Mucosa of rectum (tissue), 2 donors: Measurements from ENCODE around the gene GALNT15.

Experiments
- H3K27ac ChIP-seq, 2 donors: one replicate each; pipeline ENCODE4 v1.7.0; 2013; ENCODE audit warnings: inconsistent platforms in 2 of 2, low read depth in 2 of 2, low read length in 2 of 2
- H3K27me3 ChIP-seq, 2 donors: one replicate each; pipeline ENCODE4 v1.7.0; 2013; ENCODE audit warnings: low read length in 2 of 2; ENCODE audit not compliant: control insufficient read depth in 2 of 2, insufficient read depth in 2 of 2
- H3K36me3 ChIP-seq, 2 donors: one replicate each; pipeline ENCODE4 v1.7.0; 2013; ENCODE audit warnings: low read length in 2 of 2; ENCODE audit not compliant: control insufficient read depth in 2 of 2, insufficient read depth in 2 of 2
- H3K4me1 ChIP-seq, 2 donors: one replicate each; pipeline ENCODE4 v1.7.0; 2013; ENCODE audit warnings: low read length in 2 of 2, mild to moderate bottlenecking in 1 of 2; ENCODE audit not compliant: control insufficient read depth in 2 of 2, insufficient read depth in 2 of 2
- H3K4me3 ChIP-seq, 2 donors: one replicate each; pipeline ENCODE4 v1.7.0; 2013; ENCODE audit warnings: low read length in 2 of 2
- H3K9ac ChIP-seq, 2 donors: one replicate each; pipeline ENCODE4 v1.7.0; 2013; ENCODE audit warnings: low read length in 2 of 2, low read depth in 1 of 2, mild to moderate bottlenecking in 1 of 2
- H3K9me3 ChIP-seq, 2 donors: one replicate each; pipeline ENCODE4 v1.7.0; 2013; ENCODE audit warnings: low read length in 2 of 2; ENCODE audit not compliant: control insufficient read depth in 2 of 2
- donor health status: healthy.
- donor health status: Normal muscosa, but diverticular disease.

The GALNT15 gene

GRCh38 chr3:16199769-16200168 lies 25.3 kb downstream of the GALNT15 start:
- Histone ChIP-seq H3K4me1 (no peaks in the 10 kb centered on the region), H3K9ac (no peak overlapping the region), H3K27ac (no peak overlapping the region), H3K4me3 (no peak overlapping the region), H3K27me3 (no peaks in the 10 kb centered on the region), H3K9me3 (no peaks in the 10 kb centered on the region), H3K36me3 (no peaks in the 10 kb centered on the region)

- no peak overlapping the region for H3K4me3 ChIP-seq
- no peaks in the 10 kb centered on the region for H3K4me1 ChIP-seq
- no peak overlapping the region for H3K9ac ChIP-seq
- H3K27me3 ChIP-seq, result no peaks in the 10 kb centered on the region
- H3K9me3 ChIP-seq, result no peaks in the 10 kb centered on the region
- no peaks in the 10 kb centered on the region for H3K36me3 ChIP-seq
- no peak overlapping the region for H3K27ac ChIP-seq
Observed at GRCh38 chr3:16200411-16200810, 25.9 kb downstream of the GALNT15 start.

- H3K9ac ChIP-seq, result no peak overlapping the region
- H3K36me3 ChIP-seq, result no peaks in the 10 kb centered on the region
Observed at GRCh38 chr3:16203031-16203430, 28.6 kb downstream of the GALNT15 start.

GRCh38 chr3:16203671-16204629 lies 29.5 kb downstream of the GALNT15 start:
- Histone ChIP-seq H3K27ac (no peak overlapping the region), H3K4me3 (no peak overlapping the region), H3K27me3 (no peaks in the 10 kb centered on the region), H3K36me3 (no peaks in the 10 kb centered on the region), H3K9me3 (no peaks in the 10 kb centered on the region), H3K9ac (no peak overlapping the region), H3K4me1 (no peaks in the 10 kb centered on the region)

More at GRCh38 chr3:16203031-16203430, 28.6 kb downstream of the GALNT15 start:
- H3K9me3 ChIP-seq, result no peaks in the 10 kb centered on the region
- no peaks in the 10 kb centered on the region for H3K27me3 ChIP-seq
- no peaks in the 10 kb centered on the region for H3K4me1 ChIP-seq
- no peak overlapping the region for H3K4me3 ChIP-seq
- no peak overlapping the region for H3K27ac ChIP-seq

- Histone ChIP-seq H3K36me3 (no peaks in the 10 kb centered on the region), H3K9me3 (no peaks in the 10 kb centered on the region), H3K27ac (no peak overlapping the region), H3K27me3 (no peaks in the 10 kb centered on the region), H3K4me3 (no peak overlapping the region), H3K9ac (no peak overlapping the region), H3K4me1 (no peaks in the 10 kb centered on the region)
Observed at GRCh38 chr3:16204751-16205150, 30.3 kb downstream of the GALNT15 start.

GRCh38 chr3:16205156-16205870 lies 30.8 kb downstream of the GALNT15 start:
- no peaks in the 10 kb centered on the region for H3K36me3 ChIP-seq
- no peaks in the 10 kb centered on the region for H3K4me1 ChIP-seq
- no peaks in the 10 kb centered on the region for H3K27me3 ChIP-seq
- no peak overlapping the region for H3K27ac ChIP-seq
- no peak overlapping the region for H3K9ac ChIP-seq
- H3K9me3 ChIP-seq, result no peaks in the 10 kb centered on the region
- H3K4me3 ChIP-seq, result no peak overlapping the region

- no peak overlapping the region for H3K9ac ChIP-seq
- no peak overlapping the region for H3K27ac ChIP-seq
- no peak overlapping the region for H3K4me3 ChIP-seq
- H3K27me3 ChIP-seq, result no peaks in the 10 kb centered on the region
- no peaks in the 10 kb centered on the region for H3K9me3 ChIP-seq
- H3K4me1 ChIP-seq, result no peaks in the 10 kb centered on the region
- no peaks in the 10 kb centered on the region for H3K36me3 ChIP-seq
Observed at GRCh38 chr3:16207031-16207430, 32.6 kb downstream of the GALNT15 start.

- no peaks in the 10 kb centered on the region for H3K36me3 ChIP-seq
- H3K4me3 ChIP-seq, result no peak overlapping the region
- H3K9me3 ChIP-seq, result no peaks in the 10 kb centered on the region
- no peaks in the 10 kb centered on the region for H3K4me1 ChIP-seq
- H3K27me3 ChIP-seq, result peaks cover 0 to 4% of the 10 kb centered on the region in 2 donors
- H3K9ac ChIP-seq, result no peak overlapping the region
- no peak overlapping the region for H3K27ac ChIP-seq
Observed at GRCh38 chr3:16211176-16211904, 36.9 kb downstream of the GALNT15 start.

- Histone ChIP-seq H3K36me3 (no peaks in the 10 kb centered on the region), H3K9ac (no peak overlapping the region), H3K4me1 (no peaks in the 10 kb centered on the region), H3K27ac (no peak overlapping the region), H3K27me3 (peaks cover 0 to 4% of the 10 kb centered on the region in 2 donors), H3K9me3 (no peaks in the 10 kb centered on the region), H3K4me3 (no peak overlapping the region)
Observed at GRCh38 chr3:16214366-16214765, 39.9 kb downstream of the GALNT15 start.
